HG02798 (cell line): ENCODE measurements around the gene TOB2.

ENCODE experiments used
- ATAC-seq: cut with Tn5 transposase; IDR thresholded peaks from one replicate; pipeline ENCODE4 v1.9.1; 2021; ENCODE audit warnings: mild to moderate bottlenecking; ENCODE audit not compliant: unreplicated experiment, poor library complexity

Gene TOB2

GRCh38 chr22:41395531-41396240, 50.9 kb downstream of the TOB2 start:
- ATAC-seq = no peak

GRCh38 chr22:41394012-41394356, 52.6 kb downstream of the TOB2 start:
- ATAC-seq = no peak

- no peak for ATAC-seq
Measured at GRCh38 chr22:41387341-41387740, 59.3 kb downstream of the TOB2 start.

- no peak for ATAC-seq
Measured at GRCh38 chr22:41384128-41384527, 62.5 kb downstream of the TOB2 start.
